HG03039 (cell line): ENCODE measurements around the gene PLSCR2.
"Not testable (repeated sequence)": the region's sequence is repeated elsewhere in the genome, so short reads cannot be mapped to it uniquely, and the experiment has no call there.

Source experiments
- ATAC-seq: cut with Tn5 transposase; IDR thresholded peaks from one replicate; pipeline ENCODE4 v1.9.1; 2021; ENCODE audit warnings: mild to moderate bottlenecking, moderate library complexity; ENCODE audit not compliant: unreplicated experiment

The PLSCR2 gene

DNA sequence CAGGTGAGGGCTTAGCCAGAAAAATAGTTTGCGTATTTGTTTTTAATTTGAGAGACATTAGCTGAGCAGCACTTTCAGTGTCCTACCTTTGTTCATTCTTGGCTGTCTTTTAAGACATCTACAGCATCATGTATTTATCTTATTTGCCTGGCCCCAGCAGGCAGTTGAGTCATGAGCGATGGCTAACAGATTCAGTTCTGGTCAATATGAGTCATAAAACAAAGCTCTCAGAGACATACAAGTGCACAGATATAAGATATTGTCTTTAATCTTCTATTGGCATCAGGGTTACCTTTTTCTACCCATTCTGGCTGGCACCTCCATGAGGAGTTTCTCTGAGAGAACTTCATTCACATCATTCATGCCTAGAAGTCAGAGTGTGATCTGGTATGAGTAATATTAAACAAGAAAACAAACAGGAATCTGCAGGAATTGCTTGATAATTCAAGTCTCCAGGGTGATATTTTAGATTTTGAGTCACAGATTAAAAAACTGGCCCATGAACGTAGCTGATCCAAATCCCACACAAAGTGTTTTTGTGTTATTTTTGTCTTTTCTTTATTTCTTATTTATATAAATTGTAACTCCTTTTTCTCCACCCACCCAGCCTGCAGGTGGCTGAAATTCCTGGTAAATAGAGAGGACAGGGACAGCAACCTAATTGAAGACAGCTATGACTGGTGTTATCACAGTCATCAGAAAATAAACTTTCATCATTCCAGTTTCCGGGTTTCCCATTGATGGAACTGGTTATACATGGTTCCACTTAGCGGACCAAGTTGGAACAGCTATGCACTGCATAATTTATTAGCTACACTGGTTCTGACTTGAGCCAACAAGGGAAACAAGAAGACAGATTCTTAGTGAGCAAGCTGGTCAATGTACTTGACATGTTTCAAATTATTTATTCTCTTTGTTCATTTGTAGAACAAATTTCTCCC lies 47.3 kb downstream of the PLSCR2 start:
- ATAC-seq: no peak

DNA sequence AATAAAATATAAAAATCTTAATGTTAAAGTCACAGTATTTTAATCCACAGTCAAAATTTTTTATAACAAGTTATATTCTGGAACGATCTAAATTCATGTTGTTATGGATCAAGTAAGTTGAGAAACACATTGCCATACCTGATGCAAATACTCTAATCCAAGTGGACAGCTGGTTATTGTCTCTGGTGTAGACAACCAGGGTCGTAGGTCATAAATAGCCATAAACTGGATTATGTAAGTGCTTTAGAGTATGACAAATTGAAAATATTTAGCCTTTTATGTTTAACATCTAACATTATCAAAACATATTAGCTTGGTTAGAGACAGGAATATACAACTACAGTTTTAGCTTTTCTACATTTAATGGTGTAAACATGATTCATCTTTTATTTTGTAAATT lies 53.0 kb downstream of the PLSCR2 start:
- no peak for ATAC-seq

DNA sequence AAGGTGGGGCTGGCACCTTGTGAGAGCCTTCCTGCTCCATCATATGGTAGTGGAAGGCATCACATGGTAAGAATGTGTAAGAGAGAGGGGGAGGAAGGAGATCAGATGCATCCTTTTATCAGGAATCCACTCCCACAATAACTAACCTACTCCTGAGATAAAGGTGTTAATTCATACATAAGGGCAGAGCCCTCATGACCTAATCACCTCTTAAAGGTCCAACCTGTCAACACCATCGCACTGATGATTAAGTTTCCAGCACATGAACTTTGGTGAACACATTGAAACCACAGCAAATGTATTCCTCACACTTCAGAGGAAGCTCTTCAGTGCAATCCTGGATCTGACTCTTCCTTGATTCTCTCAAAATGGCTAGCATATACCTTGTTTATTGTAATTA lies 55.4 kb downstream of the PLSCR2 start:
- ATAC-seq: no peak

DNA sequence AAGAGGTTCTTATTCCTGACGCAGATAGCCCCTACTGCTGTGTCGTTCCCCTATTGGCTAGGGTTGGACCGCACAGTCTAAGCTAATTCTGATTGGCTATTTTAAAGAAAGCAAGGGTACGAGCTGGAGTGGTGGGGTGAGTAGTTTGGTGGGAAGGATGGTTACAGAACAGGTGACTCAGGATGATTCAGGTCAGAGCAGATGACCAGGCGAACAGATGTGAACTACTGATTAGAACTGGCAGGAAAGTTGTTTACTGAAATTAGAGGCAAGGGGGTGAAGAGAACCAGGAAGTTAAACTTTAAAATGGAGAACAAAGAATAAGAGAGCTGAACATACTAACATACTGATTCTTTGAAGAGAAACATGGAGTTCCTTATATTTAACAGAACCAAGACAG lies 56.6 kb downstream of the PLSCR2 start:
- not testable (repeated sequence) for ATAC-seq

DNA sequence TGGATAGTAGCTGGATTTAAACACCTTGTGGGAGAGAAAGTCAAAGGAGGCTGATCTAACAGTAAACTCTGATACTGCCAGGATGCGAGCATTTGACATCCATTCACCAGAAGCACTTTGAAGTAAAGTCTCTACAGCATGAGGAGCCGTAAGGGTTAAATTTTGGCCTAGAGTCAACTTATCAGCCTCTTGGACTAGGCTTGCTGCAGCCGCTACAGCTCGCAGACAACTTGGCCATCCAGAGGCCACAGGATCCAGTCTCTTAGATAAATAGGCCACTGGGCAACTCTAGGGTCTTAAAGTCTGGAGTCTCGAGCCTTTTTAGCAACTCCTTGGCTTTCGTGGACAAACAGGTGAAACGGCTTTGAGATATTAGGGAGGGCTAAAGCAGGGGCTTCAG lies 61.4 kb downstream of the PLSCR2 start:
- ATAC-seq: no peak

DNA sequence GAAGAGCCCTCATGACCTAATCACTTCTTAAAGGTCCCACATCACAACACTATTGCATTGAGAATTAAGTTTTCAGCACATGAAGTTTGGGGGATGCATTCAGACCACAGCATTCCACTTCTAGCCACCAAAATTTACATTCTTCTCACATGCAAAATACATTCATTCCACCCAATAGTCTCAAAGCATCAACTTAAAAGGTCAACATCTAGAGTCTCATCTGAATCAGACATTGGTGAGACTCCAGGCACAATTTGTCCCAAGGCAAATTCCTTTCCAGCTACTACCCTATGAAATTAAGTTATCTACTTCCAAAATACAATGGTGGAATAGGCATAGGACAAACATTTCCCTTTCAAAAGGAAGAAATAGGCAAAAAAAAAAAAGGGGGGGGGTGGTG lies 64.9 kb downstream of the PLSCR2 start:
- no peak for ATAC-seq

DNA sequence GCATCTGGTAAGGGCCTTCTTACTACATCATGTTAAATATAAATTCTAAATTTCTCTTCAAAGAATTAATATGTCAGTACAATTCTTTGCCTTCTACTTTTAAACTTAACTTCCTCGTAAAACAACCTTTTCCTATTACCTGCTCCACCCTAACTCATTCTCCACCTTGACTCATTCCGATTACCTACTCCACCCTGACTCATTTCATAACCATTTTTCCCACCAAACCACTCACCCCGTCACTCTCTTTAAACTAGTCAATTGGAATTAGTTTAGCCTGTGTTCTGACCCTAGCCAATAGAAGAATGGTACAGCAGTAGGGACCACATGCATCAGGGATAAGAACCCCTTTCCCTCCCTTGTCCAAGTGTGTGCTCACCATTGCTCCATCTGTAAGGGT lies 65.6 kb downstream of the PLSCR2 start:
- ATAC-seq: no peak

DNA sequence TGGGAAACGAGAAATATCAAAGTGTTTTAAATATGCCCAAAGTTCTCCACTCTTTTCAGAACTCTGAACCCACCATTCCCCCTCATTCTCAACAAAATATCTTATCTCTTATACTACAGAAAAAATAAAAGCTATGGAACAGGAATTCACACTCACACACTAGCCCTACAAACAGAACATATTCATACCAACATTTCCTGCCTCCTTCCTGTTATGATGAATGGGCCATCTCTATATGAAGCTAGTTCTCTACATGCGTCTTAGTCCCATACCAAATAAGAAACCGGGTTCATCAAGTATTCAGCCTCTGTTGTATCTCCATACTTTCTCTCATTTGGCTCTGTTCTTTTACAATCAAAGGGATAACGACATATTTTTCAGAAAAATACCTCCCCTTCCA lies 72.6 kb downstream of the PLSCR2 start:
- no peak for ATAC-seq

DNA sequence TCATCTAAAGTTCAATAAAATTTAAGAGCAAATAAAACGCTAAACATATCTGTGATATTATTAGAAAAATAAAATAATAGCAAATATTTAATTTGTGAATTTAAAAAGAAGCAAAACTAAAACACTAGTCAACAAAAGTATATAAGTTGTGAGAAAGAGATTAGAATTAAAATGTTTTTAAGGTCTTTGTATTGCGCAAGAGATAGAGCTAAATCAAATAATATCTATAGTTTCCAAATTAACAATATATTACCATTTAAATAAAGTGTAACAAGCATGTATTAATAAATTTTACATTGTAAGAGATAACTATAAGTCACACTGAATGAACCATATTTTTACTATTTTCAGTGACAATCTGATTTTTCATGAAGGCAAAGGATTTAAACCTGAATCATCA lies 74.2 kb downstream of the PLSCR2 start:
- ATAC-seq: no peak

DNA sequence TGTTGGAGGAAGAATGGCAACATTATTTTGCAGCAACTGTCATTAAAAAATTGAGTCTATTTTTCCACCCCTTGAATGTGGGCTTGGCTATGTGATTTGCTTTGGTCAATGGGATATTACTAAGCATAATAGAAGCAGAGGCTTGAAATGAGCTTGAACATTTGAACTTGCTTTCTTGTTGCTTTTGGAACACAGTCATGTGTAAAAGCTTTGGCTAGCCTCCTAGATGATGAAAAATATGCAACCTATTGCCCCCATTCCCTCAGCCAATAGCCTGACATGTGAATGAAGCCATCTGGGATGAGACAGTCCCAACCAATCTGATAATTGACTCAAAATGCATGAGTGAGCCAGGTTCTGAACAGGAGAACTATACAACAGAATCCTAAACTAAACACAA lies 78.4 kb downstream of the PLSCR2 start:
- no peak for ATAC-seq

DNA sequence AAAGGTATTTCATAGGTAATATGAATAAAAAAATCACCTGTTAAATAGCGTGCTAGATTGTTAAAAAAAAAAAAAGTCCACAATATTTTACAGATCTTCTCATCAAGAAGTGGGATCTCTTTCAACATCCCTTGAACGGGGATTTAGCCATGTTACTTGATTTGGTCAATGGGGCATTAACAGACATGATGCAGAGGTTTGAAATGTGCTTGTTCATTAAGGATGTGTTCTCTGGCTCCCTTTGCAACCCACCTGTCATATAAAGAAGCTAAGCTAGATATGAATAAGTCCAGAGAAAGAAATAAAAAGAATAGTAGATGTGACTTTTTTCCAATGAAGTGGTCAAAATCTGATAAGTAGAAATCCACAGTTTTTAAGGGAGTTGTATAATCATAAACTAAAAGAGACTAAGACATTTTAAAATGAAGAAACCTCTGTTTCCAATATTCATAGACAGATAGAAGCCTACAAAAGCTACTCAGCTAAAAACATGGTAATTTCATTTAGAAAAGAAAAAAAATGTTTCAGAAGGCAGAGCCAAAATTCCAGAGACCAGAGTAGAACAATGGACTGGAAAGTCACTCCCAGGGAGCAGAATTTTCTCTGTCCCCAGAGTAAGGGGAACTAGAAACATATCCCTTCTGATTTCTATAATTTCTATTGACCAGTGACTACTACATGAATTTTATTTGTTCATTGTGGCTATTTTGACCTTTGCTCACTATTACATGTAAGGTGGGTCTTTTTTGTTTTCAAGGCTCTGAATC lies 79.2 kb downstream of the PLSCR2 start:
- no peak for ATAC-seq

DNA sequence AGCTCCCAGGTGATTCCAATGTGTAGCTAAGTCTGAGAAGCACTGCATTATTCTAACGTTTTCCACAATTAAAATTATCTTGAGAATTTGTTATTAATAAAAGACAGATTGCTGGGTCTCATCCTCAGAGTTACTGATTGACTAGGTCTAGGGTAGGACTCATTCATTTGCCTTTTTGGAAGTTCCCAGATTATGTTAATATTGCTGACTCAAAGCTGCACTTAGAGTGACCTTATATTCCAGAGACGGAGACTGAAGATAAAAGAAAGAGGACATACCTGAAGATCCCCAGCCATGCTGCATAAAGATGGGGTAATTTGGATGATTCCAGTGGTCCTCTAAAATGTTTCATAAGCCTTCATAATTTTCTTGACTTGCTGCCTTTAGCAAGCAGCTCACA lies 81.8 kb downstream of the PLSCR2 start:
- no peak for ATAC-seq

DNA sequence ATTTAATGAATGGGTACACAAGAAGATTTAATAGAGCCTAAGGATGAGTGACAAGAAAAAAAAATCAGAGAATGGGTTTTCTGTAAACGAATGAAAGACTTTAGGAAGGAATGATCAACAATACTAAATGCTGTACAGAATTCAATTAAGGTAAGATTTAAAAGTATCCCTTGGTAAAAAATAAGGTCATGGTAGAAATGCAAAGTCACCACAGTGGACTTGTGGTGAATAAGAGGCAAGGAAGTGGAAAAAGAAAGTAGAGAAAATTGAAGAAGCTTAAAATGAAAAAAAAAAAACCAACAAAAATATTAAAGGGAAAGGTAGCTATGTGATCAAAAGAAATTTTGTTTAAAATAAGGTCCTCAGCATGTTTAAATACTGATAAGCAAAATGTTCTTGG lies 82.4 kb downstream of the PLSCR2 start:
- ATAC-seq: no peak

DNA sequence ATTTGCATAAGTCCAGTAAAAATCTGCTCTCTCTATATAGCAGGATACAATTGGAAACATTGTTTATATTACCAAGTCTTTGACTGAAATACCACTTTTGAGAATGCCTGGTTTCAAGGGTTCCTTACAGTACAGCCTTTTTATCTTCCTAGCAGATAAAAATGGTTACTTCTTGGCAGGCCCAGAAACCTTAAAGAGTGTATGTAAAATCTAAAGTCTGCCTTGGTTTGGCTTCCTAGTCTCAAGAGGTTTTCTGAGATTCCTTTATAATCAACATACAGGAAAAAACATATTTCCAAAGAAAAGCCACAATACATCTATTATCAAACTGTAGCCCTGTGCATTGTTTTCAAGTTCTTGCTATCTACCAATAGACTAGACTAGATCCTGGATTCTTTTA lies 84.6 kb downstream of the PLSCR2 start:
- no peak for ATAC-seq
